Nucleus accumbens (tissue), 56 donors: Measurements from ENCODE around the gene ZMYND8.

Experiments
- DNase-seq, 56 donors: peaks; one replicate each; lab custom pipeline; 2025; lab: John Stamatoyannopoulos, UW

ZMYND8 gene

GRCh38 chr20:47235853-47236638 is 120.5 kb downstream of the ZMYND8 start:
- no peak for DNase-seq

GRCh38 chr20:47235111-47235510 is 121.4 kb downstream of the ZMYND8 start:
- DNase-seq = no peak

GRCh38 chr20:47233333-47234188 is 122.9 kb downstream of the ZMYND8 start:
- no peak for DNase-seq

- DNase-seq = no peak
Measured at GRCh38 chr20:47232518-47232917, 124.0 kb downstream of the ZMYND8 start.

GRCh38 chr20:47231382-47232039 is 125.0 kb downstream of the ZMYND8 start:
- peak in 3 of 56 donors; percentile 4 to 34 (median 13) for DNase-seq

GRCh38 chr20:47230811-47231256 is 125.7 kb downstream of the ZMYND8 start:
- DNase-seq = no peak

GRCh38 chr20:47228654-47229053 is 127.8 kb downstream of the ZMYND8 start:
- no peak for DNase-seq

GRCh38 chr20:47227576-47227975 is 128.9 kb downstream of the ZMYND8 start:
- no peak for DNase-seq

- DNase-seq = no peak
Measured at GRCh38 chr20:47227119-47227518, 129.4 kb downstream of the ZMYND8 start.

GRCh38 chr20:47225458-47225857 is 131.0 kb downstream of the ZMYND8 start:
- no peak for DNase-seq

- no peak for DNase-seq
Measured at GRCh38 chr20:47224857-47225256, 131.6 kb downstream of the ZMYND8 start.

- DNase-seq = no peak
Measured at GRCh38 chr20:47224300-47224791, 132.2 kb downstream of the ZMYND8 start.

GRCh38 chr20:47223896-47224295 is 132.6 kb downstream of the ZMYND8 start:
- DNase-seq = no peak

- no peak for DNase-seq
Measured at GRCh38 chr20:47222468-47223119, 133.9 kb downstream of the ZMYND8 start.

- DNase-seq = no peak
Measured at GRCh38 chr20:47221036-47221625, 135.4 kb downstream of the ZMYND8 start.

- DNase-seq = peak in 4 of 56 donors; percentile 3 to 14 (median 4)
Measured at GRCh38 chr20:47220161-47220582, 136.3 kb downstream of the ZMYND8 start.

- DNase-seq = no peak
Measured at GRCh38 chr20:47217482-47218446, 138.7 kb downstream of the ZMYND8 start.

GRCh38 chr20:47216819-47217410 is 139.6 kb downstream of the ZMYND8 start:
- DNase-seq = no peak
